CD4-positive, alpha-beta T cell treated with Interleukin-2 at 100 ng/mL for 4 hours (primary cell): ENCODE measurements around the gene ARMC9.

Experiments
- DNase-seq: peaks from one replicate; pipeline ENCODE4 v3.0.0-alpha.2; 2020; ENCODE audit warnings: low spot score

The ARMC9 gene

DNA sequence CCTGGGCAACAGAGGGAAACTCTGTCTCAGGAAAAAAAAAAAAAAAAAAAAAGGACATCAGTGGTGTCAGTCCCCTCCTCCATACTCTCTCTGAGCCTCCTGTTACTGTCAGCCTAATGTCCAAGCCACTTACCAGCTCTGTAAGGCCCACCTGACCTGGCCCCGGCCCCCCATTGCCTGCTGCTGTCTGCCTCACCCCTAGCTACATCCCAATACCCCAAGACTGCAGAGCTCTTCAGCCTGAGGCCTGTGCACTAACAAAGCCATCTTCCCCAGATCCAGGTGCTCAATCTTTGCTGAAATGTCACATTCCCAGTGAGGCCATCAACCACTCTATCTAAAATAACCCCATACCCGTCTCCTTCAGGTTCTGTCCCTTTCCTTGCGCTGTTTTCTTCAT lies 5.7 kb downstream of the ARMC9 start:
- DNase-seq = no peak

DNA sequence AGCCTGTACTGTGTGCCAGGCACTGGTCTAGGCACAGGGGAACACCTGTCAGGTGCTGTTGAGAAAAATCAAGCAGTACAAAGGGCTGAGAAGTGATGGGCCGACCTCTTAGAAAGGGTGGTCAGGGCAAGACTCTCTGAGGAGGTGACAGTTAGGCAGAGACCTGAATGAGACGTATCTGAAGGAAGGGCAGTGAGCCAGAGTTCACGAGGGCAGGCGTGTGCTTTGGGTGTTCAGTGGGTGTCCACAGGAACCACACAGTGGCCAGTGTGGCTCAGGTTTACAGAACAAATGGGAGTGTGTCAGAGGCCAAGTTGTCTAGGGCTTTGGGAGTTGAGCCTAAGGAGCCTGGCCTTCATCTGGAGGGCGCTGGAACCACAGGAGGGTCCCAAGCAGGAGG lies 6.2 kb downstream of the ARMC9 start:
- no peak for DNase-seq

DNA sequence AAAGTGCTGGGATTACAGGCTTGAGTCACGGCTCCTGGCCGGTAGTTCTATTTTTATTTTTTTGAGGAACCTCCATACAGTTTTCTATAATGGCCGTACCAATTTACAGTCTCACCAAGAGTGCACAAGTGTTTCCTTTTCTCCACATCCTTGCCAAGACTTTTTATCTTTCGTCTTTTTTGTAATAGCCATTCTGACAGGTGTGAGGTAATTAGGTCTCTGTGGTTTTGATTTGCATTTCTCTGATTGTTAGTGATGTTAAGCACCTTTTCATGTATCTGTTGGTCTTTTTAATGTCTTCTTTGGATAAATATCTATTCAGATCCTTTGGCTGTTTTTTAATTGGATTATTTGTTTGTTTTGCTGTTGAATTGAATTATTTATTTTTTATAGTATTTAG lies 9.3 kb downstream of the ARMC9 start:
- no peak for DNase-seq

- no peak for DNase-seq
These were observed 12.4 kb downstream of the ARMC9 start for GRCh38 chr2:231210782-231211181.

- no peak for DNase-seq
These were observed 13.1 kb downstream of the ARMC9 start for GRCh38 chr2:231211486-231211885.

DNA sequence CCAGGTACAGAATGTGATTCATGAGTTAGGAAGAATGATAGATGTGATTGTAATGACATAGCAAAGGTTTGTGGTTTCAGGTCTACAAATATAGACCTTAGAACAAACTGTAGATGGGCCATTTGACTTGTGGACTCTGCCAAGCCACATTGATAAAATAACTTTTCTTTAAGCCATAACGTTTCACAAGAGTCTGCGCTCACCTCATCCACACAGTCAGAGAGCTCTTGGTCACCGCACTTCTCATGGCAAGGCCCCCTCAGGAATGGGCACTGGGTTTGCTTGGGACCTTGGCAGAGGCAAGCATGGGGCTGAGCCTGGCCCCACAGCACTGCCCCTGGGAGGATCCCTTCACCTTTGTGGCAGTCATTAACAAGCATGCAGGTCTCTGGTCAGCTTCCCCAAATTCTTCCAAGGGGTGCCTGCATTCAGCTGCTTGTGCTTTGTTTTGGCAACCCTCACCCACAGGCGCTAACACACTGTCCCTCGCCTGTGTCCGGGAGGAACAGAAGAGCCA lies 14.0 kb downstream of the ARMC9 start:
- no peak for DNase-seq

DNA sequence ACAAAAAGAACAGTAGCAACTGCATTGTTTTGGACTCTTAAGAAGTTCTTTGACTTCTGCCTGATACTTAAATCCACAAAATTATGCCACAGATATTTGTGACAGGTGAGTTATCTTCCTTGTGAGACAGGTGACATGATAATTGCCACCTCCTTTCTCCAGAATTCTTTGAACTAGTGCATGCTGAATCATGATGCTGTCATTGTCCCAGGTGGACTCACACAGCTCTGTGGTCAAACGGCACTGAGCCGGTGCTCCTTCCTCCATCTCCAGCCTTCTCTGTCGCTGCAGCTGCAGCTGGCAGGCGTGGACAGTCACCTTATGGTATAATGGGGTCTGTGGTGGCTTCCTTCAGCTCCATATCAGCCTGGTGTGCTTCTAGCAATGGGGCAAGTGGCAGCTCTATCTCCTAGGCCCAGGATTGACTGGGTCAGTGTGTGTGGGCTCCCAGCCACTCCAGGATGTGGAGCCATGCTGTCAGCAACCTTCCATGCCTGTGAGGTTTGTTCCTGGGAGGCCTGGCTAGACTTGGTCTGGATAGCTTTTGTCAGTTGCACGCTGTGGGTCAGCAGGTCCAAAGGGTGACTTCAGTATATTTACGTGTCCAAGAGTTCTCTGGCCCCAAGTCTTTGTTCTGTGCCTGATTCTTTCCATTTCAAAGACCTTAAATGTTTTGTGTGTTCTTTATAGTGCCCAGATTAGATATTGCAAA lies 15.7 kb downstream of the ARMC9 start:
- DNase-seq = no peak

GRCh38 chr2:231218366-231218765 lies 19.9 kb downstream of the ARMC9 start:
- no peak for DNase-seq

DNA sequence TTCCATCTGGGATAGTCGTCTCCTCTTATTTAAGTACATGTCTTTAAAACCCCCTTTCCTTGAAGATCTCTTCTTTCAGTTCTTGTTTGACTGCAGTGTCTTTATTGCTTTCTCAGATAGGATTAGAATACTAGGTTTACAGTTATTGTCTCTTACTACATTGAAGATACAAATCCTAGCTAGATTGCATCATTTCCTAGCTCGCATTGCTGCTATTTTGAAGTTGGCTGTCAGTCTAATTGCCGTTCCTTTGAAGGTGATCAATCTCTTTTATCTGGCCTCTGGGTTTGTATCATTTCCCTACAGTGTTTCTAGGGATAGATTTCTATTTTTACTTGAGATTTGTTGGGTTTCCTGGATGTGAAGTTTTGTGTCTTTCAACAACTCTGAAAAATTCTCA lies 20.9 kb downstream of the ARMC9 start:
- no peak for DNase-seq

GRCh38 chr2:231221761-231222160 lies 23.3 kb downstream of the ARMC9 start:
- DNase-seq = no peak

- no peak for DNase-seq
These were observed 24.0 kb downstream of the ARMC9 start for GRCh38 chr2:231222318-231223000.

DNA sequence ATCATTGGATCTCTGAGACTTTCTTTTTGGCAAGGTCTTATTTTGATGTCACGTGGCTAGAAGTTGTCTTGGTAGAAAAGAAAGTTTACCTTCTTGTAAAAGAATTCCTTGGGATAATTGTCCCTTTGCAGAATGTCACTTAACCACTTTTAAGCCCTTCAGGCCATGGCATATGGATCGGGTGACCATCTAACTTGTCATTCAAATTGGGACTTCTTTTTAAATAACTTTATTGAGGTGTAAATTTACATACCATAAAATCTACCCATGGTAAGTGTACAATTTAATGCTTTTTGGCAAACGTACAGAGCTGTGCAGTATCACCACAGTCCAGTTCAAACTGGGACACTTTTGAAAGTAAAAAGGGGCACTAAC lies 24.6 kb downstream of the ARMC9 start:
- DNase-seq = no peak

- no peak for DNase-seq
These were observed 25.1 kb downstream of the ARMC9 start for GRCh38 chr2:231223458-231223976.

DNA sequence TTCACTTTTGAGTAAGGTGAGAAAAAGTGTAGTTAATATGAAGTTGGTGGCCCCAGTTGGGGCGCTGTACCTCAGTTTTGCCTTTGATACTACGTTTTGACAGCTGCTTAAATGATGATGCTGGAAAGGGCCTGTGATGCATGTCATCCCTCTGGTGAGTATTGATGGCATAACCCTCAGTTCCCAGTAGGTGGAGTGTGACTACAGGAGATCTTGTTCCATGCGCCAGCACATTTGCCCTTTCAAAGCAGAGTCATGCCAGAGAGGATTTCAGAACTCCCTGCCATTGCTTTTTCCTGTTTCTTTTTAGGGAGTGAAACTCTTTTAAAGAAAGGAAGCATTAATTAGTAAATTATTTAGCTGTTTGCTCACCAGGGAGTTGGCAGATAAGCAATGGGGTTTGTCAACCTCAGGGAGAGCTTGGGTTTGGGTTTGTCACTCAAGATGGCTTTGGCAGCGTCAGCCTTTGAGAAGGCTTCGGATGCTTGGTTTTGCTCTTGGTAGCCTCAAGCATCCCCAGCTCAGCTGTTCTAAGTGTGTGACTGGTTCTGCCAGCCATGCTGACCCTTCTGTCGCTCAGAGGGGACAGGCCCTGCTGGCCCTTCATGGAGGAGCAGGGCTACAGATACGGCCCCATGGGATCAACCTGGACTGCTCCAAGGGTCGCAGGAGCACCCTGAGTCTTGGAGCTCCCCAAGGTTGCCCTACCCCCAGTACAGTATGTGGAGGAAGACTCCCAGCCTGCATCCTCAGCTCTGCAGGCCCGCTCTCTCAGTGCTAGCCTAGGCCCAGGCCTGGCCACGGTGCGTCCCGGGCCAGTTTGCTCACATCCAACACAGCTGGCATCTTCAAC lies 29.1 kb downstream of the ARMC9 start:
- peak; percentile 57 for DNase-seq

GRCh38 chr2:231228223-231228622 lies 29.8 kb downstream of the ARMC9 start:
- DNase-seq = no peak

DNA sequence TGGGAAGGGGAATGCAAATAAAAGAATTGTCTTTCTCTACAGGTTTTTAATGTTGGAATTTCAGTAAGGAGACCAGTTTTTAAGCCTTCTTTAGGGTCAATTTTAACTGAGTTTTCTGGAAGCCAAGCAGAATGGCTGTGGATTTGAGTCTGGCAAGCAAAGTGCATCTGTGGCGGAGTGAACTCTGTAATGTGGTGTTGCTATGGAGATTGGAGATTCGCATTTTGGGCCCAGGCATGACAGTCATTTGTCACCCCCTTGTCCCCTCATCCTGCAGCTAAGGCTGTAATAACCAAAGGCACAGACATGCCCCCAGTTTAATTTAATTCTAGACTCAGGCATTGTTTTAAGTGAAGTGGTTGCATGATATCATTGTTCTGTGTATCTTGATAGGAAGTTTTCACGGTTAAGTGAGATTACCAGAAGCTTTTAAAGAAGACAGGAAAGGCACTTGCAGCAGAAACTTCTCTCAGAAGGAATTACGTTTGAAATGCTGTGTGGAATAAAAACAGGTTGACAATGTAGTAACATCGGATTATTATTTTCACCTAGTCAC lies 30.6 kb downstream of the ARMC9 start:
- DNase-seq = no peak

GRCh38 chr2:231235217-231235616 lies 36.8 kb downstream of the ARMC9 start:
- no peak for DNase-seq

- DNase-seq = no peak
These were observed 40.3 kb downstream of the ARMC9 start for GRCh38 chr2:231238689-231239088.

GRCh38 chr2:231239751-231240150 lies 41.3 kb downstream of the ARMC9 start:
- DNase-seq = no peak

GRCh38 chr2:231241755-231242507 lies 43.5 kb downstream of the ARMC9 start:
- DNase-seq = no peak

DNA sequence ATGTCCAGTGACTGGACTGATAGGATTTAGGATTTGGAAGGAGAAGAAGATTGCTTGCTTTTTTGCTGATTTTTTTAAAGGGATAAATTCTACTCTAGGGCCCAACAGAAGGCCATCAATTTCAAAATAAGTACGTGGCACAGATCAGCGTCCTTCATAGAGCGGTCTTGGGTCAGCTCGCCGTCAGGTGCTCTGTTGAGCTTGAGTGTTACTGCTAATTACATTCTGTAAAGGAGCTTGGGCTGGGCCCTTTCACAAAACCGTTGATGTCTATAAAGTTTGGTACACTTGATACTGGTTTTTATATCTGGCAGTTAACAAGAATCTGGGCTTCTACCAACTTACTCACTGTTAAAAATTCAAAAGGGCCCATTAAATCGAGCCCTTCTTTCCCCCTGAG lies 45.4 kb downstream of the ARMC9 start:
- DNase-seq = no peak
